Stimulated activated CD4-positive, alpha-beta T cell treated with anti-CD3 and anti-CD28 coated beads, Interleukin-1b, Interleukin-23, amount 100 ng/mL, for 4 hours (primary cell): ENCODE measurements around the gene TAGAP.
A peak's percentile ranks its signal among the peaks of the same experiment; 100 is the strongest.

Experiments used
- DNase-seq, 2 donors: peaks; one replicate each; pipeline ENCODE4 v3.0.0-alpha.2; 2020; ENCODE audit warnings: low read depth in 2 of 2

Gene TAGAP

GRCh38 chr6:159044899-159045727, at the start of gene TAGAP:
Gene TAGAP, minus strand, starts transcription at chr6:159044991. Its CDS starts 845 bp downstream, at chr6:159044146.
- peak; percentile 60 to 74 for DNase-seq

- no peak for DNase-seq
Measured at GRCh38 chr6:159093609-159094443, 49.0 kb upstream of the TAGAP start.

GRCh38 chr6:159092631-159093030, 47.8 kb upstream of the TAGAP start:
- no peak for DNase-seq

- no peak for DNase-seq
Measured at GRCh38 chr6:159090530-159091480, 46.0 kb upstream of the TAGAP start.

GRCh38 chr6:159089909-159090308, 45.1 kb upstream of the TAGAP start:
- DNase-seq = no peak

GRCh38 chr6:159089443-159089842, 44.7 kb upstream of the TAGAP start:
- no peak for DNase-seq

GRCh38 chr6:159086033-159086618, 41.3 kb upstream of the TAGAP start:
- no peak for DNase-seq

GRCh38 chr6:159085396-159085895, 40.7 kb upstream of the TAGAP start:
- DNase-seq = no peak

GRCh38 chr6:159084493-159085091, 39.8 kb upstream of the TAGAP start:
- DNase-seq = no peak

GRCh38 chr6:159083146-159083545, 38.4 kb upstream of the TAGAP start:
- no peak for DNase-seq

- DNase-seq = no peak
Measured at GRCh38 chr6:159082039-159082815, 37.4 kb upstream of the TAGAP start.

GRCh38 chr6:159080217-159080976, 35.6 kb upstream of the TAGAP start:
- no peak for DNase-seq

- DNase-seq = no peak
Measured at GRCh38 chr6:159079367-159079766, 34.6 kb upstream of the TAGAP start.

- DNase-seq = no peak
Measured at GRCh38 chr6:159077123-159077522, 32.3 kb upstream of the TAGAP start.

GRCh38 chr6:159075506-159076228, 30.9 kb upstream of the TAGAP start:
- DNase-seq = no peak

GRCh38 chr6:159074876-159075275, 30.1 kb upstream of the TAGAP start:
- no peak for DNase-seq

GRCh38 chr6:159074120-159074684, 29.4 kb upstream of the TAGAP start:
- no peak for DNase-seq
